PFSK-1 (cell line): Measurements from ENCODE around the gene CCDC85C.

Experiments
- FOXP2 ChIP-seq: optimal IDR thresholded peaks from 2 replicates; pipeline ENCODE3; 2011; ENCODE audit warnings: borderline replicate concordance, control low read depth, inconsistent platforms; ENCODE audit not compliant: insufficient read depth; ENCODE audit errors: extremely low read length, extremely low read depth
- POLR2AphosphoS5 ChIP-seq: IDR thresholded peaks from 2 replicates; pipeline ENCODE4 v1.6.1; 2012; ENCODE audit warnings: low read depth, mild to moderate bottlenecking, control low read depth, low read length, moderate library complexity
- SIN3A ChIP-seq: IDR thresholded peaks from 2 replicates; pipeline ENCODE4 v1.6.1; 2012; ENCODE audit warnings: mild to moderate bottlenecking, low read length, moderate library complexity, borderline replicate concordance; ENCODE audit not compliant: insufficient read depth
- TAF1 ChIP-seq: IDR thresholded peaks from 2 replicates; pipeline ENCODE4 v1.6.1; 2012; ENCODE audit warnings: low read length, control low read depth, borderline replicate concordance; ENCODE audit not compliant: insufficient read depth
- TF ChIP-seq, protein P1 (sequence below), 2 experiments: IDR thresholded peaks; 2 replicates each; pipeline versions ENCODE4 v1.6.1 to v1.8.0; 2011 to 2012; ENCODE audit warnings: low read depth in 2 of 2, low read length in 2 of 2, control low read depth in 1 of 2, inconsistent platforms in 1 of 2, mild to moderate bottlenecking in 1 of 2, moderate library complexity in 1 of 2; ENCODE audit not compliant: insufficient read depth in 1 of 2

CCDC85C gene

GRCh38 chr14:99507860-99508640 is 96.0 kb downstream of the CCDC85C start:
- no peak for TF ChIP-seq POLR2AphosphoS5
- TF ChIP-seq, protein P1, sequence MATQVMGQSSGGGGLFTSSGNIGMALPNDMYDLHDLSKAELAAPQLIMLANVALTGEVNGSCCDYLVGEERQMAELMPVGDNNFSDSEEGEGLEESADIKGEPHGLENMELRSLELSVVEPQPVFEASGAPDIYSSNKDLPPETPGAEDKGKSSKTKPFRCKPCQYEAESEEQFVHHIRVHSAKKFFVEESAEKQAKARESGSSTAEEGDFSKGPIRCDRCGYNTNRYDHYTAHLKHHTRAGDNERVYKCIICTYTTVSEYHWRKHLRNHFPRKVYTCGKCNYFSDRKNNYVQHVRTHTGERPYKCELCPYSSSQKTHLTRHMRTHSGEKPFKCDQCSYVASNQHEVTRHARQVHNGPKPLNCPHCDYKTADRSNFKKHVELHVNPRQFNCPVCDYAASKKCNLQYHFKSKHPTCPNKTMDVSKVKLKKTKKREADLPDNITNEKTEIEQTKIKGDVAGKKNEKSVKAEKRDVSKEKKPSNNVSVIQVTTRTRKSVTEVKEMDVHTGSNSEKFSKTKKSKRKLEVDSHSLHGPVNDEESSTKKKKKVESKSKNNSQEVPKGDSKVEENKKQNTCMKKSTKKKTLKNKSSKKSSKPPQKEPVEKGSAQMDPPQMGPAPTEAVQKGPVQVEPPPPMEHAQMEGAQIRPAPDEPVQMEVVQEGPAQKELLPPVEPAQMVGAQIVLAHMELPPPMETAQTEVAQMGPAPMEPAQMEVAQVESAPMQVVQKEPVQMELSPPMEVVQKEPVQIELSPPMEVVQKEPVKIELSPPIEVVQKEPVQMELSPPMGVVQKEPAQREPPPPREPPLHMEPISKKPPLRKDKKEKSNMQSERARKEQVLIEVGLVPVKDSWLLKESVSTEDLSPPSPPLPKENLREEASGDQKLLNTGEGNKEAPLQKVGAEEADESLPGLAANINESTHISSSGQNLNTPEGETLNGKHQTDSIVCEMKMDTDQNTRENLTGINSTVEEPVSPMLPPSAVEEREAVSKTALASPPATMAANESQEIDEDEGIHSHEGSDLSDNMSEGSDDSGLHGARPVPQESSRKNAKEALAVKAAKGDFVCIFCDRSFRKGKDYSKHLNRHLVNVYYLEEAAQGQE (IDR thresholded peaks at IDR 0.05; ENCODE audit: insufficient read depth in 1 of 2, low read depth in 2 of 2, low read length in 2 of 2) = no peak

DNA sequence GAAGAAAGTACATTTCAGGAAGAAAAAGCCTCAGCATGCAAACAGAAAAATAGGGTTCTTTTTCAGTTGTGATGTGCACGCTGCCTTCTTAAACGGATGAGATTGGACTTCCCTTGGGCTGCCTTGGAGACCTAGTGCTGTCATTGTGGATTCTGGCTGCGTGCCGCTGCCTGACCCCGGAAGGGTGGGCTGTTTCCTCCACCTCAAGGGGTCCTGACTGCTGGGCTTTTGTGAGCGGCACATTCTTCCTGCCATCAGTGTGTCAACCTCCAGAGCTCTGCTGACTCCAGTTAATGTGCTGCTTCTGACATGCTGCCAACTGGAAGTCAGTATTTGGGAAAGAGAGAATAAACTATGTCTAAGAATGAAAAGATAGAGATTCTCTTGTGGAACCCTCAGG is 97.7 kb downstream of the CCDC85C start:
- no peak for TF ChIP-seq POLR2AphosphoS5
- TF ChIP-seq TAF1 = no peak
- TF ChIP-seq, protein P1 (IDR thresholded peaks at IDR 0.05; ENCODE audit: insufficient read depth in 1 of 2, low read depth in 2 of 2, low read length in 2 of 2) = no peak
- no peak for TF ChIP-seq FOXP2
- no peak for TF ChIP-seq SIN3A

DNA sequence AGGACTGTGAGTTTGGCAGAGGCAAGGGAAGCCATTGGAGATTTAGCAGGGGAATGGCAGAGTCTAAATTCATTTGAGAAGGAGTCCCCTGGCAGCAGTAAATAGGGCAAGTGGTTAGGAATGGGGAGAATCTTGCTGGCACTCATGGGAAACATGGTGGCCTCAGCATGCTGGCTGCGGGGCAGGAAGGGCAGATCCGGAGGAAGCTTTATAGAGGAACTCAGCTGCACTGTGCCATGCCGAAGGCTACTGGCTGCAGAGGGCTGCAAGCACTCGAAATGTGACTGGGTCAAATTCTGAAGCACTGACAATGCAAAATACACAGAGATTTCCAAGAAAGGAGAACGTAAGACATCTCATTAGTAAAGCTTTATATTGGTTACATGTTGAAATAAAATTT is 98.9 kb downstream of the CCDC85C start:
- TF ChIP-seq, protein P1 (IDR thresholded peaks at IDR 0.05; ENCODE audit: insufficient read depth in 1 of 2, low read depth in 2 of 2, low read length in 2 of 2) = no peak
- TF ChIP-seq POLR2AphosphoS5 = no peak
- no peak for TF ChIP-seq TAF1
- no peak for TF ChIP-seq FOXP2
- no peak for TF ChIP-seq SIN3A

GRCh38 chr14:99503848-99504453 is 100.1 kb downstream of the CCDC85C start:
- TF ChIP-seq POLR2AphosphoS5 (no peak), FOXP2 (no peak), TAF1 (no peak), SIN3A (no peak)
- TF ChIP-seq, protein P1 (IDR thresholded peaks at IDR 0.05; ENCODE audit: insufficient read depth in 1 of 2, low read depth in 2 of 2, low read length in 2 of 2) = no peak
